Stimulated activated CD4-positive, alpha-beta T cell treated with anti-CD3 and anti-CD28 coated beads, Interleukin-1b, Interleukin-23, amount 100 ng/mL, for 4 hours (primary cell): ENCODE measurements around the gene PAX6.

Experiments
- DNase-seq, 2 donors: peaks; one replicate each; pipeline ENCODE4 v3.0.0-alpha.2; 2020; ENCODE audit warnings: low read depth in 2 of 2

The PAX6 gene

GRCh38 chr11:31810779-31811647 is at the start of gene PAX6:
PAX6 (minus strand) TSS chr11:31811322; CDS start chr11:31806411, 4,911 bp downstream.
- no peak for DNase-seq

GRCh38 chr11:31860391-31860790 is 49.3 kb upstream of the PAX6 start:
- no peak for DNase-seq

- DNase-seq: no peak
Observed at GRCh38 chr11:31856248-31856647, 45.1 kb upstream of the PAX6 start.

GRCh38 chr11:31855466-31855865 is 44.3 kb upstream of the PAX6 start:
- no peak for DNase-seq

- DNase-seq: no peak
Observed at GRCh38 chr11:31850365-31850764, 39.2 kb upstream of the PAX6 start.

- DNase-seq: no peak
Observed at GRCh38 chr11:31847761-31848160, 36.6 kb upstream of the PAX6 start.

GRCh38 chr11:31845331-31845730 is 34.2 kb upstream of the PAX6 start:
- no peak for DNase-seq

GRCh38 chr11:31844351-31844750 is 33.2 kb upstream of the PAX6 start:
- DNase-seq: no peak

GRCh38 chr11:31841435-31841834 is 30.3 kb upstream of the PAX6 start:
- no peak for DNase-seq

GRCh38 chr11:31834237-31834636 is 23.1 kb upstream of the PAX6 start:
- no peak for DNase-seq

GRCh38 chr11:31830406-31830805 is 19.3 kb upstream of the PAX6 start:
- no peak for DNase-seq

GRCh38 chr11:31828217-31828616 is 17.1 kb upstream of the PAX6 start:
- no peak for DNase-seq

- DNase-seq: no peak
Observed at GRCh38 chr11:31827455-31828206, 16.5 kb upstream of the PAX6 start.

GRCh38 chr11:31826536-31827438 is 15.7 kb upstream of the PAX6 start:
- DNase-seq: no peak

- no peak for DNase-seq
Observed at GRCh38 chr11:31825838-31826484, 14.8 kb upstream of the PAX6 start.

- no peak for DNase-seq
Observed at GRCh38 chr11:31824879-31825837, 14.0 kb upstream of the PAX6 start.

GRCh38 chr11:31824332-31824878 is 13.3 kb upstream of the PAX6 start:
- DNase-seq: no peak

GRCh38 chr11:31823644-31824331 is 12.7 kb upstream of the PAX6 start:
- DNase-seq: no peak

GRCh38 chr11:31822927-31823643 is 12.0 kb upstream of the PAX6 start:
- no peak for DNase-seq
